HG02763 (cell line): Measurements from ENCODE around the gene CPEB1.
"Not testable (repeated sequence)": the region's sequence is repeated elsewhere in the genome, so short reads cannot be mapped to it uniquely, and the experiment has no call there.

Source experiments
- ATAC-seq: cut with Tn5 transposase; IDR thresholded peaks from one replicate; pipeline ENCODE4 v1.9.1; 2021; ENCODE audit warnings: mild to moderate bottlenecking, moderate library complexity; ENCODE audit not compliant: unreplicated experiment

CPEB1 gene

GRCh38 chr15:82548700-82549099 is 98.5 kb downstream of the CPEB1 start:
- ATAC-seq = no peak

- no peak for ATAC-seq
Observed at GRCh38 chr15:82545478-82545877, 101.7 kb downstream of the CPEB1 start.

GRCh38 chr15:82545002-82545401 is 102.2 kb downstream of the CPEB1 start:
- no peak for ATAC-seq

GRCh38 chr15:82544431-82544830 is 102.7 kb downstream of the CPEB1 start:
- ATAC-seq = no peak

- ATAC-seq = no peak
Observed at GRCh38 chr15:82543160-82543559, 104.0 kb downstream of the CPEB1 start.

GRCh38 chr15:82540984-82541431 is 106.2 kb downstream of the CPEB1 start:
- ATAC-seq = no peak

GRCh38 chr15:82540055-82540983 is 106.8 kb downstream of the CPEB1 start, which contains the start of gene RPS17:
Gene RPS17 (minus strand): TSS chr15:82540457. CDS start chr15:82540428, 29 bp downstream.
- ATAC-seq = peak; percentile 90

GRCh38 chr15:82539691-82540054 is 107.5 kb downstream of the CPEB1 start:
- peak; percentile 3 for ATAC-seq

- no peak for ATAC-seq
Observed at GRCh38 chr15:82538961-82539690, 108.0 kb downstream of the CPEB1 start.

- no peak for ATAC-seq
Observed at GRCh38 chr15:82537351-82537908, 109.7 kb downstream of the CPEB1 start.

GRCh38 chr15:82536409-82537350 is 110.5 kb downstream of the CPEB1 start:
- ATAC-seq = no peak

- ATAC-seq = no peak
Observed at GRCh38 chr15:82535566-82536408, 111.4 kb downstream of the CPEB1 start.

GRCh38 chr15:82535151-82535550 is 112.0 kb downstream of the CPEB1 start:
- not testable (repeated sequence) for ATAC-seq

- not testable (repeated sequence) for ATAC-seq
Observed at GRCh38 chr15:82534457-82534861, 112.7 kb downstream of the CPEB1 start.

- ATAC-seq = no peak
Observed at GRCh38 chr15:82533801-82534200, 113.4 kb downstream of the CPEB1 start.

GRCh38 chr15:82532991-82533481 is 114.1 kb downstream of the CPEB1 start:
- ATAC-seq = no peak

- no peak for ATAC-seq
Observed at GRCh38 chr15:82532383-82532990, 114.7 kb downstream of the CPEB1 start.

- ATAC-seq = no peak
Observed at GRCh38 chr15:82531496-82532382, 115.4 kb downstream of the CPEB1 start.
